ENCODE measurements around the gene SMIM5. TPM values are rescaled to one million over a fixed set of nuclear protein-coding genes. Genes with fewer than 3 reads are reported as not detected.

Gene SMIM5
- total and polyA plus RNA-seq, 2 of the 13 experiments (the other 11 are each of a cell fraction or from before 2014, with no cell fraction given): not detected

DNA sequence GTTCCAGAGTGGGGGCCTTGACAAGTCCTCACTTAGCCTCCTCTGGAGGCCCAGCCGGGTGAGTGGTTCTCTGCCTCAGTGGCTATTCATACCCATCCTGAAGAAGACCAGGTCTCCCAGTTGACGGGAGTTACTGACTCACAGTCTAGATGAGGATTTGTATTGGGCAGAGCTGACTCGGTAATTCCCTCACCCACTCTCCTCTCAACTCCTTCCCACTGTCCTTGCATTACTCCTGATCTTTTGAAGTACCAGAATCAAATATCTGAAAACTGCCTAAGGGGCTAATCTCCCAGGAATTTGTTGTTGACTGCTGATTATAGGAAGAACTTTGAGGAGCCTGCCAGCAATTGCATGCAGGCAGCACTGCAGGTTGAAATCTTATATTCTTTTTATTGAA lies 48.1 kb downstream of the SMIM5 start:
- BruUV-seq (replicated peaks): no TSS peak
- Histone ChIP-seq H3K4me3 (replicated peaks in 1 of 3; ENCODE audit: insufficient read depth in 1 of 3, low read depth in 2 of 3, low read length in 3 of 3) (no peak overlapping the region), H3K4me1 (ENCODE audit: insufficient read depth, low read length) (peaks cover 16% of the 10 kb centered on the region), H3K36me3 (replicated peaks in 1 of 2; ENCODE audit: control insufficient read depth in 1 of 2, insufficient read depth in 2 of 2, low read length in 2 of 2) (peaks cover 17 to 56% of the 10 kb centered on the region in 2 experiments), H3K27me3 (ENCODE audit: control insufficient read depth in 1 of 2, insufficient read depth in 2 of 2, low read length in 2 of 2) (no peaks in the 10 kb centered on the region), H3K79me2 (ENCODE audit: insufficient read depth, low read length) (peaks cover 43% of the 10 kb centered on the region), H4K20me1 (ENCODE audit: insufficient read depth, low read length) (peaks cover 3% of the 10 kb centered on the region; the same call in 1 of the 2 replicates), H2AFZ (ENCODE audit: low read length) (no peak overlapping the region), H3K27ac (ENCODE audit: extremely low read length, insufficient read depth, low read length) (no peak overlapping the region), H3K4me2 (ENCODE audit: low read depth, low read length) (no peak overlapping the region), H3K9ac (ENCODE audit: insufficient read depth, low read depth, low read length) (no peak overlapping the region), H3K9me3 (ENCODE audit: low read length) (no peaks in the 10 kb centered on the region)
- DNase-seq (ENCODE audit: low spot score) (no peak), ATAC-seq (no peak), FAIRE-seq (no peak)
- TF ChIP-seq NCOA5 (CRISPR knock-in tag; IDR thresholded peaks at IDR 0.05): no peak
- no peak for TF ChIP-seq ZNF724P (CRISPR knock-in tag; IDR thresholded peaks at IDR 0.05; ENCODE audit: borderline replicate concordance)
- no peak for TF ChIP-seq ZNF24 (IDR thresholded peaks at IDR 0.05)
- TF ChIP-seq GPN1 (CRISPR knock-in tag; IDR thresholded peaks at IDR 0.05; ENCODE audit: borderline replicate concordance): no peak
- no peak for TF ChIP-seq CHD4 (IDR thresholded peaks at IDR 0.05; ENCODE audit: borderline replicate concordance, low read length)
- TF ChIP-seq DR1 (CRISPR knock-in tag; IDR thresholded peaks at IDR 0.05): no peak
- TF ChIP-seq ZNF510 (CRISPR knock-in tag; IDR thresholded peaks at IDR 0.05; ENCODE audit: low read depth): no peak
- TF ChIP-seq, protein P1, sequence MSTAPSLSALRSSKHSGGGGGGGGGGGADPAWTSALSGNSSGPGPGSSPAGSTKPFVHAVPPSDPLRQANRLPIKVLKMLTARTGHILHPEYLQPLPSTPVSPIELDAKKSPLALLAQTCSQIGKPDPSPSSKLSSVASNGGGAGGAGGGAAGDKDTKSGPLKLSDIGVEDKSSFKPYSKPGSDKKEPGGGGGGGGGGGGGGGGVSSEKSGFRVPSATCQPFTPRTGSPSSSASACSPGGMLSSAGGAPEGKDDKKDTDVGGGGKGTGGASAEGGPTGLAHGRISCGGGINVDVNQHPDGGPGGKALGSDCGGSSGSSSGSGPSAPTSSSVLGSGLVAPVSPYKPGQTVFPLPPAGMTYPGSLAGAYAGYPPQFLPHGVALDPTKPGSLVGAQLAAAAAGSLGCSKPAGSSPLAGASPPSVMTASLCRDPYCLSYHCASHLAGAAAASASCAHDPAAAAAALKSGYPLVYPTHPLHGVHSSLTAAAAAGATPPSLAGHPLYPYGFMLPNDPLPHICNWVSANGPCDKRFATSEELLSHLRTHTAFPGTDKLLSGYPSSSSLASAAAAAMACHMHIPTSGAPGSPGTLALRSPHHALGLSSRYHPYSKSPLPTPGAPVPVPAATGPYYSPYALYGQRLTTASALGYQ (CRISPR knock-in tag; IDR thresholded peaks at IDR 0.05): no peak
- TF ChIP-seq MXD4 (CRISPR knock-in tag; IDR thresholded peaks at IDR 0.05): no peak
- no peak for TF ChIP-seq KLF11 (CRISPR knock-in tag; IDR thresholded peaks at IDR 0.05)
- TF ChIP-seq SIN3A (IDR thresholded peaks at IDR 0.05; ENCODE audit: borderline replicate concordance, low read depth, low read length): no peak
- TF ChIP-seq DNMT1 (CRISPR knock-in tag; IDR thresholded peaks at IDR 0.05): no peak
- TF ChIP-seq, protein P2, sequence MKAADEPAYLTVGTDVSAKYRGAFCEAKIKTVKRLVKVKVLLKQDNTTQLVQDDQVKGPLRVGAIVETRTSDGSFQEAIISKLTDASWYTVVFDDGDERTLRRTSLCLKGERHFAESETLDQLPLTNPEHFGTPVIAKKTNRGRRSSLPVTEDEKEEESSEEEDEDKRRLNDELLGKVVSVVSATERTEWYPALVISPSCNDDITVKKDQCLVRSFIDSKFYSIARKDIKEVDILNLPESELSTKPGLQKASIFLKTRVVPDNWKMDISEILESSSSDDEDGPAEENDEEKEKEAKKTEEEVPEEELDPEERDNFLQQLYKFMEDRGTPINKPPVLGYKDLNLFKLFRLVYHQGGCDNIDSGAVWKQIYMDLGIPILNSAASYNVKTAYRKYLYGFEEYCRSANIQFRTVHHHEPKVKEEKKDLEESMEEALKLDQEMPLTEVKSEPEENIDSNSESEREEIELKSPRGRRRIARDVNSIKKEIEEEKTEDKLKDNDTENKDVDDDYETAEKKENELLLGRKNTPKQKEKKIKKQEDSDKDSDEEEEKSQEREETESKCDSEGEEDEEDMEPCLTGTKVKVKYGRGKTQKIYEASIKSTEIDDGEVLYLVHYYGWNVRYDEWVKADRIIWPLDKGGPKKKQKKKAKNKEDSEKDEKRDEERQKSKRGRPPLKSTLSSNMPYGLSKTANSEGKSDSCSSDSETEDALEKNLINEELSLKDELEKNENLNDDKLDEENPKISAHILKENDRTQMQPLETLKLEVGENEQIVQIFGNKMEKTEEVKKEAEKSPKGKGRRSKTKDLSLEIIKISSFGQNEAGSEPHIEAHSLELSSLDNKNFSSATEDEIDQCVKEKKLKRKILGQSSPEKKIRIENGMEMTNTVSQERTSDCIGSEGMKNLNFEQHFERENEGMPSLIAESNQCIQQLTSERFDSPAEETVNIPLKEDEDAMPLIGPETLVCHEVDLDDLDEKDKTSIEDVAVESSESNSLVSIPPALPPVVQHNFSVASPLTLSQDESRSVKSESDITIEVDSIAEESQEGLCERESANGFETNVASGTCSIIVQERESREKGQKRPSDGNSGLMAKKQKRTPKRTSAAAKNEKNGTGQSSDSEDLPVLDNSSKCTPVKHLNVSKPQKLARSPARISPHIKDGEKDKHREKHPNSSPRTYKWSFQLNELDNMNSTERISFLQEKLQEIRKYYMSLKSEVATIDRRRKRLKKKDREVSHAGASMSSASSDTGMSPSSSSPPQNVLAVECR (CRISPR knock-in tag; IDR thresholded peaks at IDR 0.05; ENCODE audit: borderline replicate concordance): no peak
- no peak for TF ChIP-seq KDM2A (CRISPR knock-in tag; IDR thresholded peaks at IDR 0.05; ENCODE audit: borderline replicate concordance, low read depth)
- TF ChIP-seq, protein P3, sequence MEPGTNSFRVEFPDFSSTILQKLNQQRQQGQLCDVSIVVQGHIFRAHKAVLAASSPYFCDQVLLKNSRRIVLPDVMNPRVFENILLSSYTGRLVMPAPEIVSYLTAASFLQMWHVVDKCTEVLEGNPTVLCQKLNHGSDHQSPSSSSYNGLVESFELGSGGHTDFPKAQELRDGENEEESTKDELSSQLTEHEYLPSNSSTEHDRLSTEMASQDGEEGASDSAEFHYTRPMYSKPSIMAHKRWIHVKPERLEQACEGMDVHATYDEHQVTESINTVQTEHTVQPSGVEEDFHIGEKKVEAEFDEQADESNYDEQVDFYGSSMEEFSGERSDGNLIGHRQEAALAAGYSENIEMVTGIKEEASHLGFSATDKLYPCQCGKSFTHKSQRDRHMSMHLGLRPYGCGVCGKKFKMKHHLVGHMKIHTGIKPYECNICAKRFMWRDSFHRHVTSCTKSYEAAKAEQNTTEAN (CRISPR knock-in tag; conservative IDR thresholded peaks at IDR 0.05): no peak
- no peak for TF ChIP-seq SRSF1 (optimal IDR thresholded peaks at IDR 0.05; ENCODE audit: low read depth, low read length)
- no peak for TF ChIP-seq IRF2 (CRISPR knock-in tag; IDR thresholded peaks at IDR 0.05)
- TF ChIP-seq, protein P4, sequence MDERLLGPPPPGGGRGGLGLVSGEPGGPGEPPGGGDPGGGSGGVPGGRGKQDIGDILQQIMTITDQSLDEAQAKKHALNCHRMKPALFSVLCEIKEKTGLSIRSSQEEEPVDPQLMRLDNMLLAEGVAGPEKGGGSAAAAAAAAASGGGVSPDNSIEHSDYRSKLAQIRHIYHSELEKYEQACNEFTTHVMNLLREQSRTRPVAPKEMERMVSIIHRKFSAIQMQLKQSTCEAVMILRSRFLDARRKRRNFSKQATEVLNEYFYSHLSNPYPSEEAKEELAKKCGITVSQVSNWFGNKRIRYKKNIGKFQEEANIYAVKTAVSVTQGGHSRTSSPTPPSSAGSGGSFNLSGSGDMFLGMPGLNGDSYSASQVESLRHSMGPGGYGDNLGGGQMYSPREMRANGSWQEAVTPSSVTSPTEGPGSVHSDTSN (CRISPR knock-in tag; IDR thresholded peaks at IDR 0.05): no peak
- no peak for TF ChIP-seq ZNF616 (CRISPR knock-in tag; IDR thresholded peaks at IDR 0.05; ENCODE audit: low read depth)
- CTCF ChIA-PET (ENCODE audit: low intra/inter-chr PET ratio, low total read pairs): no interaction called here
- in situ Hi-C loops (cut with HindIII; ENCODE audit: extremely low pct_ligation_motif_present, low pct_unique_long_range_greater_than_20kb) (no loop called here), intact Hi-C loops (cut with micrococcal nuclease; ENCODE audit: unreplicated experiment) (no loop called here)
- POLR2A ChIA-PET: no interaction called here
- 88% methylated on average over 2 of the region's 3 CpGs for WGBS (ENCODE audit: low lambda C conversion rate)

Data from HepG2 (cell line).